Neural cell (in vitro differentiated cells): Measurements from ENCODE around the gene BCO2. TPM values are rescaled to one million over a fixed set of nuclear protein-coding genes. Genes with fewer than 3 reads are reported as not detected.

Experiments used
- H2AFZ ChIP-seq: fragments of 200-600, 300-800 bp; sonication (generic), shearing (Covaris generic); 2 replicates; pipeline ENCODE4 v1.6.0; 2014; ENCODE audit warnings: low read depth, mild to moderate bottlenecking, antibody characterized with exemption, low read length, moderate library complexity
- H3F3A ChIP-seq: fragments of 200-600 bp; shearing (Covaris generic); 2 replicates; pipeline ENCODE4 v1.6.1; 2016; ENCODE audit warnings: mild to moderate bottlenecking, moderate library complexity, mixed read lengths, antibody characterized with exemption, low read length; ENCODE audit not compliant: insufficient read depth, poor library complexity, severe bottlenecking
- H3K27ac ChIP-seq: fragments of 200-600, 300-800 bp; sonication (generic), shearing (Covaris generic); 2 replicates; pipeline ENCODE4 v1.5.1; 2014; ENCODE audit warnings: mild to moderate bottlenecking, low read length, moderate library complexity
- H3K27me3 ChIP-seq: fragments of 300-800, 200-600 bp; sonication (generic), shearing (Covaris generic); 2 replicates; pipeline ENCODE4 v1.6.0; 2014; ENCODE audit warnings: mild to moderate bottlenecking, low read depth, low read length, moderate library complexity; ENCODE audit not compliant: insufficient read depth
- H3K36me3 ChIP-seq: fragments of 300-800, 200-600 bp; sonication (generic), shearing (Covaris generic); 2 replicates; pipeline ENCODE4 v1.5.1; 2014; ENCODE audit warnings: mild to moderate bottlenecking, antibody characterized with exemption, low read length, moderate library complexity; ENCODE audit not compliant: insufficient read depth
- H3K4me2 ChIP-seq: fragments of 300-800, 200-600 bp; sonication (generic), shearing (Covaris generic); 2 replicates; pipeline ENCODE4 v1.6.0; 2014; ENCODE audit warnings: mild to moderate bottlenecking, low read length
- H3K4me3 ChIP-seq: fragments of 300-800, 200-600 bp; sonication (generic), shearing (Covaris generic); 2 replicates; pipeline ENCODE4 v1.5.1; 2014; ENCODE audit warnings: mild to moderate bottlenecking, low read length, moderate library complexity
- H3K79me2 ChIP-seq: fragments of 200-600 bp; shearing (Covaris generic); replicated peaks from 2 replicates; pipeline ENCODE4 v1.6.0; 2014; ENCODE audit warnings: mild to moderate bottlenecking, low read length, moderate library complexity; ENCODE audit not compliant: insufficient read depth
- H3K9ac ChIP-seq: fragments of 300-800, 200-600 bp; sonication (generic), shearing (Covaris generic); 2 replicates; pipeline ENCODE4 v1.6.1; 2016; ENCODE audit warnings: mild to moderate bottlenecking, low read length, mixed read lengths
- H3K9me2 ChIP-seq: fragments of 200-600 bp; shearing (Covaris generic); 2 replicates; pipeline ENCODE4 v1.6.1; 2016; ENCODE audit warnings: mild to moderate bottlenecking, low read length, mixed read lengths; ENCODE audit not compliant: insufficient read depth
- H3K9me3 ChIP-seq: fragments of 200-600, 300-800 bp; sonication (generic), shearing (Covaris generic); 2 replicates; pipeline ENCODE4 v1.6.1; 2016; ENCODE audit warnings: mild to moderate bottlenecking, mixed run types, low read length, moderate library complexity, mixed read lengths
- H4K20me1 ChIP-seq: fragments of 200-600 bp; shearing (Covaris generic); 2 replicates; pipeline ENCODE4 v1.6.1; 2016; ENCODE audit warnings: mild to moderate bottlenecking, mixed run types; ENCODE audit not compliant: insufficient read depth
- EP300 ChIP-seq: fragments of 450-650 bp; conservative IDR thresholded peaks from 2 replicates; pipeline ENCODE4 v1.6.1; 2014; ENCODE audit warnings: antibody characterized with exemption, mild to moderate bottlenecking, moderate library complexity; ENCODE audit not compliant: poor library complexity, severe bottlenecking
- EZH2 ChIP-seq: fragments of 200-600, 300-800 bp; shearing (Covaris generic), sonication (generic); IDR thresholded peaks from 2 replicates; pipeline ENCODE4 v1.6.1; 2014; ENCODE audit warnings: antibody characterized with exemption, low read length, borderline replicate concordance, mild to moderate bottlenecking; ENCODE audit not compliant: insufficient read depth, poor library complexity, severe bottlenecking
- MXI1 ChIP-seq: fragments of 450-650 bp; conservative IDR thresholded peaks from 2 replicates; pipeline ENCODE4 v1.6.1; 2014; ENCODE audit warnings: antibody characterized with exemption, mild to moderate bottlenecking; ENCODE audit not compliant: poor library complexity, severe bottlenecking
- POLR2AphosphoS5 ChIP-seq: IDR thresholded peaks from 2 replicates; pipeline ENCODE4 v1.6.1; 2012
- RAD21 ChIP-seq: fragments of 450-650 bp; conservative IDR thresholded peaks from 2 replicates; pipeline ENCODE4 v1.6.1; 2014; ENCODE audit warnings: antibody characterized with exemption, mild to moderate bottlenecking, moderate library complexity
- SMC3 ChIP-seq: fragments of 450-650 bp; conservative IDR thresholded peaks from 2 replicates; pipeline ENCODE4 v1.6.1; 2014; ENCODE audit warnings: antibody characterized with exemption, mild to moderate bottlenecking, moderate library complexity; ENCODE audit not compliant: poor library complexity
- TAF1 ChIP-seq: IDR thresholded peaks from 2 replicates; pipeline ENCODE4 v1.6.1; 2012; ENCODE audit warnings: low read depth
- polyA plus RNA-seq: library from polyadenylated mRNA; depleted of rRNA; stranded (reverse); fragments of >200 nt; gene quantifications from 2 replicates; pipeline ENCODE4 v1.2.3, GENCODE V29; 2014
- TF ChIP-seq, protein P1 (sequence below): IDR thresholded peaks from 2 replicates; pipeline ENCODE4 v1.6.1; 2012; ENCODE audit warnings: borderline replicate concordance
- TF ChIP-seq, protein P2 (sequence below): fragments of 450-650 bp; IDR thresholded peaks from 2 replicates; pipeline ENCODE4 v1.5.1; 2014; ENCODE audit warnings: antibody characterized with exemption, mild to moderate bottlenecking, moderate library complexity; ENCODE audit not compliant: poor library complexity, severe bottlenecking

The BCO2 gene
- polyA plus RNA-seq, 1 donor from 2014 or later, result 7.4 TPM

DNA sequence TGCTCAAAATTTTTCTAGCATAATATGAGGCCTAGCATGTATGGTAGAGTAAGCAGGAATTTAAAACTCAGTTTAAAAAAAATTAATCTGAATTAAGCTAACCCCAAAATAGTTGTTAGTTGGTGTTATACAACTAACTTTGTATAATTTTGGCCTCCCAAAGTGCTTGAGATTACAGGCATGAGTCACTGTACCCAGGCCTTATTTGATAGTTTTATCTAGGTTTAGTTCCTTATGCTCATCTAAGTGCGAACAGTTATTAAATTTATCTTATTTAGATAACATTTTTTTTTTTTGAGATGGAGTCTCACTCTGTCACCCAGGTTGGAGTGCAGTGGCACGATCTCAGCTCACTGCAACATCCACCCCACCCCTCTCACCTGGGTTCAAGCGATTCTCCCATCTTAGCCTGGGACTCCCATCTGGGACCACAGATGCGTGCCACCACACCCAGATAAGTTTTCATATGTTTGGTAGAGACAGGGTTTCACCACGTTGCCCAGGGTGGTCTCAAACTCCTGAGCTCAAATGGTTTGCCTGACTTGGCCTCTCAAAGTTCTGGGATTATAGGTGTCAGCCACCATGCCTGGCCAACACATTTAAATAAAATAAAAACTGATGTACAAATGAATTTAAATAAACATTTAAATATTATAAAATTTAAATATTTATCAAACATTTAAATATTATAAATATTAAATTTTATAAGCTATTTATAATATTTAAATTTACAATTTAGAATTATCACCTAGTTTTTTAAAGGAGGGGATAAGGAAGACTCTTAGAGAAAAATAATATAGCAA, 19.0 kb upstream of the BCO2 start:
- Histone ChIP-seq H3K4me3 (no peak overlapping the region), H2AFZ (no peak overlapping the region), H3K9me3 (no peaks in the 10 kb centered on the region), H3K9ac (no peak overlapping the region), H3K79me2 (no peaks in the 10 kb centered on the region), H3K27me3 (no peaks in the 10 kb centered on the region), H3K27ac (no peak overlapping the region), H3F3A (no peaks in the 10 kb centered on the region), H4K20me1 (no peaks in the 10 kb centered on the region), H3K4me2 (no peak overlapping the region), H3K36me3 (no peaks in the 10 kb centered on the region), H3K9me2 (no peaks in the 10 kb centered on the region)
- TF ChIP-seq TAF1 (no peak), RAD21 (no peak), EZH2 (no peak), SMC3 (no peak), MXI1 (no peak), EP300 (no peak), POLR2AphosphoS5 (no peak)
- TF ChIP-seq, protein P1, sequence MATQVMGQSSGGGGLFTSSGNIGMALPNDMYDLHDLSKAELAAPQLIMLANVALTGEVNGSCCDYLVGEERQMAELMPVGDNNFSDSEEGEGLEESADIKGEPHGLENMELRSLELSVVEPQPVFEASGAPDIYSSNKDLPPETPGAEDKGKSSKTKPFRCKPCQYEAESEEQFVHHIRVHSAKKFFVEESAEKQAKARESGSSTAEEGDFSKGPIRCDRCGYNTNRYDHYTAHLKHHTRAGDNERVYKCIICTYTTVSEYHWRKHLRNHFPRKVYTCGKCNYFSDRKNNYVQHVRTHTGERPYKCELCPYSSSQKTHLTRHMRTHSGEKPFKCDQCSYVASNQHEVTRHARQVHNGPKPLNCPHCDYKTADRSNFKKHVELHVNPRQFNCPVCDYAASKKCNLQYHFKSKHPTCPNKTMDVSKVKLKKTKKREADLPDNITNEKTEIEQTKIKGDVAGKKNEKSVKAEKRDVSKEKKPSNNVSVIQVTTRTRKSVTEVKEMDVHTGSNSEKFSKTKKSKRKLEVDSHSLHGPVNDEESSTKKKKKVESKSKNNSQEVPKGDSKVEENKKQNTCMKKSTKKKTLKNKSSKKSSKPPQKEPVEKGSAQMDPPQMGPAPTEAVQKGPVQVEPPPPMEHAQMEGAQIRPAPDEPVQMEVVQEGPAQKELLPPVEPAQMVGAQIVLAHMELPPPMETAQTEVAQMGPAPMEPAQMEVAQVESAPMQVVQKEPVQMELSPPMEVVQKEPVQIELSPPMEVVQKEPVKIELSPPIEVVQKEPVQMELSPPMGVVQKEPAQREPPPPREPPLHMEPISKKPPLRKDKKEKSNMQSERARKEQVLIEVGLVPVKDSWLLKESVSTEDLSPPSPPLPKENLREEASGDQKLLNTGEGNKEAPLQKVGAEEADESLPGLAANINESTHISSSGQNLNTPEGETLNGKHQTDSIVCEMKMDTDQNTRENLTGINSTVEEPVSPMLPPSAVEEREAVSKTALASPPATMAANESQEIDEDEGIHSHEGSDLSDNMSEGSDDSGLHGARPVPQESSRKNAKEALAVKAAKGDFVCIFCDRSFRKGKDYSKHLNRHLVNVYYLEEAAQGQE, result no peak
- TF ChIP-seq, protein P2, sequence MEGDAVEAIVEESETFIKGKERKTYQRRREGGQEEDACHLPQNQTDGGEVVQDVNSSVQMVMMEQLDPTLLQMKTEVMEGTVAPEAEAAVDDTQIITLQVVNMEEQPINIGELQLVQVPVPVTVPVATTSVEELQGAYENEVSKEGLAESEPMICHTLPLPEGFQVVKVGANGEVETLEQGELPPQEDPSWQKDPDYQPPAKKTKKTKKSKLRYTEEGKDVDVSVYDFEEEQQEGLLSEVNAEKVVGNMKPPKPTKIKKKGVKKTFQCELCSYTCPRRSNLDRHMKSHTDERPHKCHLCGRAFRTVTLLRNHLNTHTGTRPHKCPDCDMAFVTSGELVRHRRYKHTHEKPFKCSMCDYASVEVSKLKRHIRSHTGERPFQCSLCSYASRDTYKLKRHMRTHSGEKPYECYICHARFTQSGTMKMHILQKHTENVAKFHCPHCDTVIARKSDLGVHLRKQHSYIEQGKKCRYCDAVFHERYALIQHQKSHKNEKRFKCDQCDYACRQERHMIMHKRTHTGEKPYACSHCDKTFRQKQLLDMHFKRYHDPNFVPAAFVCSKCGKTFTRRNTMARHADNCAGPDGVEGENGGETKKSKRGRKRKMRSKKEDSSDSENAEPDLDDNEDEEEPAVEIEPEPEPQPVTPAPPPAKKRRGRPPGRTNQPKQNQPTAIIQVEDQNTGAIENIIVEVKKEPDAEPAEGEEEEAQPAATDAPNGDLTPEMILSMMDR, result no peak

DNA sequence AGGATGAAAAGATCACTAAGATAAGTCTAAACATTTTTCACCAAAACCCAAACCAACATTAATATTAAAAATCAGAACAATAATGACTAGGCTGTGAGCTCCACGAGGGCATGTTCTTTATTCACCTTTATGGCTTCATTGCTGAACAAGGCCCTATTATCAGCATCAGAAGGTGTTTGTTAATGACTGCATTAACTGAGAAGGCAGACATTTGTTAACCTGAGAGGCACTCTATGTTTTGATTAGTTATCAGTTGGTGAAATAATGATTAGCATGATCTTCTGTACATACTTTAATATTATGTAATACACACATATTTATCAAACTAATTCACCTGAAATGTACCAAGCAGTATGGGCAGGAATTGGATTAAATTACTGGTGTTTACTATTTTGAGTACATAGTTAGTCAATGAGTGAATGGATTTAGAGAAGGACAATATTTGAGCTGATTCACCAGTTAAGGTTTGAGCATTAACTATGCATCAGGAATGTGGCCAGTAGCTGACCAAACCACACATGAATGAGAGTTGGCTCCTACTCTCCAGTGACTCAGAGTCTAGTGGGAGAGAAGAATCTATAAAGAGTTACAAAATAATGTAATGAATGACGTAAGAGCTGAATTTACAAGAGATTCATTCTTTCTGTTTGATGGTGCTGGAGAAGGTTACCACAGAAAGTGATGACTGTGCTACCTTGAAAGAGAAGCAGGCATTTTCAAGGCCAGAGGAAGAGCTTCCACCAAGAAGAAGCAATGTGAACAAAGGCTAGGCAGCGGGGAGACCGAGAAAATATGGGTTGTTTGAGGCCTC, 18.2 kb upstream of the BCO2 start:
- H3K27me3 ChIP-seq, result no peaks in the 10 kb centered on the region
- TF ChIP-seq EZH2 (no peak), EP300 (no peak), RAD21 (no peak)
- H4K20me1 ChIP-seq, result no peaks in the 10 kb centered on the region
- no peaks in the 10 kb centered on the region for H3K9me3 ChIP-seq
- H2AFZ ChIP-seq, result no peak overlapping the region
- H3K79me2 ChIP-seq, result no peaks in the 10 kb centered on the region
- H3K36me3 ChIP-seq, result no peaks in the 10 kb centered on the region
- H3K4me2 ChIP-seq, result no peak overlapping the region
- H3F3A ChIP-seq, result no peaks in the 10 kb centered on the region
- no peak overlapping the region for H3K27ac ChIP-seq
- H3K9ac ChIP-seq, result no peak overlapping the region
- H3K4me3 ChIP-seq, result no peak overlapping the region
- H3K9me2 ChIP-seq, result no peaks in the 10 kb centered on the region
